ENCODE measurements around the gene NLGN1. TPM values are rescaled to one million over a fixed set of nuclear protein-coding genes. Genes with fewer than 3 reads are reported as not detected.

NLGN1 gene
- total RNA-seq, 1 experiment from 2014 or later, result 5.2 TPM

GRCh38 chr3:173531602-173532001 lies 134.1 kb downstream of the NLGN1 start:
- Histone ChIP-seq H4K5ac (ENCODE audit: insufficient read length, low read depth, low read length) (no peak overlapping the region), H2BK20ac (ENCODE audit: low read depth, low read length, poor library complexity, severe bottlenecking) (no peak overlapping the region), H4K20me1 (ENCODE audit: control insufficient read depth, insufficient read depth, insufficient read length) (no peaks in the 10 kb centered on the region), H4K91ac (ENCODE audit: insufficient read length, low read depth, low read length) (no peak overlapping the region), H3K9me3 (ENCODE audit: control insufficient read depth, low read depth, low read length) (no peaks in the 10 kb centered on the region), H2AFZ (ENCODE audit: low read length) (no peak overlapping the region), H3K79me1 (ENCODE audit: insufficient read depth, low read depth, low read length, poor library complexity, severe bottlenecking) (no peaks in the 10 kb centered on the region), H3K4ac (ENCODE audit: low read depth, low read length) (no peak overlapping the region), H2BK12ac (ENCODE audit: insufficient read length, low read depth, low read length) (no peak overlapping the region), H3K56ac (ENCODE audit: insufficient read length, low read depth, low read length) (no peak overlapping the region), H3T11ph (ENCODE audit: low read length) (no peak overlapping the region), H3K14ac (ENCODE audit: insufficient read depth, low read length) (no peak overlapping the region), H2AK5ac (ENCODE audit: insufficient read length, low read length) (no peak overlapping the region), H3K4me1 (ENCODE audit: insufficient read depth, low read length) (no peaks in the 10 kb centered on the region), H2BK120ac (ENCODE audit: low read depth, low read length, poor library complexity, severe bottlenecking) (no peak overlapping the region), H3K79me2 (ENCODE audit: insufficient read depth, low read length) (no peaks in the 10 kb centered on the region), H4K8ac (replicated peaks; ENCODE audit: insufficient read length, low read depth, low read length) (no peak overlapping the region), H2BK5ac (ENCODE audit: insufficient read length, low read length) (no peak overlapping the region), H3K4me2 (ENCODE audit: insufficient read depth, insufficient read length, low read length) (no peak overlapping the region), H3K27me3 (ENCODE audit: insufficient read depth, low read length) (no peaks in the 10 kb centered on the region), H3K27ac (ENCODE audit: insufficient read length, low read depth, low read length) (no peak overlapping the region), H2BK15ac (ENCODE audit: low read depth, low read length) (no peak overlapping the region), H3K9ac (ENCODE audit: extremely low read depth, insufficient read length, low read length) (no peak overlapping the region), H3K18ac (ENCODE audit: insufficient read length, low read depth, low read length) (no peak overlapping the region), H3K23ac (ENCODE audit: insufficient read length, low read depth, low read length) (no peak overlapping the region), H3K23me2 (ENCODE audit: insufficient read length, low read depth, low read length, poor library complexity, severe bottlenecking) (no peaks in the 10 kb centered on the region)
- no peak overlapping the region for H3K27ac Mint-ChIP-seq
- no peak overlapping the region for H3K4me3 Mint-ChIP-seq
- H3K27me3 Mint-ChIP-seq (ENCODE audit: low read depth), result no peaks in the 10 kb centered on the region
- H3K36me3 Mint-ChIP-seq (ENCODE audit: insufficient read depth in 1 of 3, low read depth in 3 of 3), result no peaks in the 10 kb centered on the region
- no peak for DNase-seq
- peaks cover 6 to 7% of the 10 kb centered on the region in 2 experiments for H3K4me1 Mint-ChIP-seq
- H3K9me3 Mint-ChIP-seq, result no peaks in the 10 kb centered on the region; a peak in 1 of 5 replicates
- WGBS (ENCODE audit: extremely low coverage, insufficient read length, low lambda C conversion rate), result no CpG with 5 or more reads among the region's 1 CpG
- no peak for TF ChIP-seq CTCF (conservative IDR thresholded peaks at IDR 0.05)

Measured in H9 (cell line).